ENCODE measurements around the gene NUDCD2. TPM values are rescaled to one million over a fixed set of nuclear protein-coding genes. Genes with fewer than 3 reads are reported as not detected.
A peak's percentile ranks its signal among the peaks of the same experiment; 100 is the strongest.

Gene NUDCD2
- total and polyA plus RNA-seq, 4 donors: 3.8 to 25.0 (median 11.6) TPM

DNA sequence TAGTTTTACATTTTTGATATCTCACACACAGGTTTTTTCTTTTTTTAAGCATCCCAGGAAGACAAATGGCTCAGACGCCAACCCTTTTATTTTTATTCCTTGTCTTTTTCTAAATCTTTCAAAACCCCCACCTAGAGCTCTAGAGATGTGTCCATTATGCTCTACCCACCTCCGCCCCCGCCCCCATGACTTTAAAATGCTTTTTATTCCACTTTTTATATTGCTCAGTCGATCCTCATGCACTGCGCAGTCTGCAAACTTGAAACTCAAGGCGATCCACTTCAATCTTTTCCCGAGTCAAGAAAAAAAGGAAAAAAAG, 45.1 kb upstream of the NUDCD2 start:
- no peaks in the 10 kb centered on the region for H3K9me3 ChIP-seq (ENCODE audit: control insufficient read depth in 4 of 4, insufficient read depth in 3 of 4, low read length in 3 of 4)
- TF ChIP-seq CTCF (IDR thresholded peaks at IDR 0.05; ENCODE audit: control extremely low read depth, extremely low read depth): no peak
- H3K27ac ChIP-seq (ENCODE audit: low read depth in 1 of 2, low read length in 1 of 2): peak overlapping the region; percentile 97 to 99
- H3K9ac ChIP-seq (ENCODE audit: insufficient read depth in 1 of 2, low read length in 2 of 2): peak overlapping the region; percentile 63 to 93
- no peaks in the 10 kb centered on the region for H3K27me3 ChIP-seq (ENCODE audit: control insufficient read depth in 3 of 3, insufficient read depth in 3 of 3, low read length in 2 of 3)
- no peaks in the 10 kb centered on the region for H3K36me3 ChIP-seq (ENCODE audit: control insufficient read depth in 4 of 4, insufficient read depth in 4 of 4, low read length in 4 of 4)
- 0 to 3% methylated on average over 7 of the region's 7 CpGs for WGBS, 2 donors
- H3K4me1 ChIP-seq (ENCODE audit: control insufficient read depth in 5 of 5, insufficient read depth in 5 of 5, low read length in 5 of 5): peaks cover 0 to 52% (median 9%) of the 10 kb centered on the region in 5 donors
- ATAC-seq (ENCODE audit: insufficient read depth, low FRiP score) (no peak), DNase-seq (no peak)
- H3K4me3 ChIP-seq: peak overlapping the region; percentile 22

- ATAC-seq (ENCODE audit: insufficient read depth, low FRiP score) (peak; percentile 14), DNase-seq (peak; percentile 69 to 87 (median 87))
- WGBS, 2 donors: 0 to 1% methylated on average over 27 of the region's 27 CpGs
- Histone ChIP-seq H3K9me3 (ENCODE audit: control insufficient read depth in 4 of 4, insufficient read depth in 3 of 4, low read length in 3 of 4) (no peaks in the 10 kb centered on the region), H3K27ac (ENCODE audit: low read depth in 1 of 2, low read length in 1 of 2) (peak overlapping the region; percentile 97), H3K36me3 (ENCODE audit: control insufficient read depth in 4 of 4, insufficient read depth in 4 of 4, low read length in 4 of 4) (no peaks in the 10 kb centered on the region), H3K9ac (ENCODE audit: insufficient read depth in 1 of 2, low read length in 2 of 2) (peak overlapping the region; percentile 71 to 93), H3K4me1 (ENCODE audit: control insufficient read depth in 5 of 5, insufficient read depth in 5 of 5, low read length in 5 of 5) (peaks cover 0 to 47% (median 7%) of the 10 kb centered on the region in 5 donors), H3K27me3 (ENCODE audit: control insufficient read depth in 3 of 3, insufficient read depth in 3 of 3, low read length in 2 of 3) (no peaks in the 10 kb centered on the region), H3K4me3 (peak overlapping the region; percentile 43)
- TF ChIP-seq CTCF (IDR thresholded peaks at IDR 0.05; ENCODE audit: control extremely low read depth, extremely low read depth): no peak
These were observed 44.4 kb upstream of the NUDCD2 start for GRCh38 chr5:163504079-163504931.

GRCh38 chr5:163503106-163504078, 43.5 kb upstream of the NUDCD2 start:
- ATAC-seq (ENCODE audit: insufficient read depth, low FRiP score) (peak; percentile 5), DNase-seq (peak; percentile 87 to 95 (median 95))
- 1 to 3% methylated on average over 17 of the region's 17 CpGs for WGBS, 2 donors
- Histone ChIP-seq H3K27me3 (ENCODE audit: control insufficient read depth in 3 of 3, insufficient read depth in 3 of 3, low read length in 2 of 3) (no peaks in the 10 kb centered on the region), H3K9ac (ENCODE audit: insufficient read depth in 1 of 2, low read length in 2 of 2) (peak overlapping the region; percentile 71 to 93), H3K4me3 (no peak overlapping the region), H3K4me1 (ENCODE audit: control insufficient read depth in 5 of 5, insufficient read depth in 5 of 5, low read length in 5 of 5) (peaks cover 0 to 38% (median 6%) of the 10 kb centered on the region in 5 donors), H3K36me3 (ENCODE audit: control insufficient read depth in 4 of 4, insufficient read depth in 4 of 4, low read length in 4 of 4) (no peaks in the 10 kb centered on the region), H3K9me3 (ENCODE audit: control insufficient read depth in 4 of 4, insufficient read depth in 3 of 4, low read length in 3 of 4) (no peaks in the 10 kb centered on the region), H3K27ac (ENCODE audit: low read depth in 1 of 2, low read length in 1 of 2) (peak overlapping the region; percentile 90 to 97)
- TF ChIP-seq CTCF (IDR thresholded peaks at IDR 0.05; ENCODE audit: control extremely low read depth, extremely low read depth): no peak

Measured in lung (tissue), 12 donors.